Fibroblast of peridontal ligament (primary cell): Measurements from ENCODE around the gene PTGES.

Source experiments
- DNase-seq: peaks from one replicate; pipeline ENCODE4 v3.0.0-alpha.2; 2010; ENCODE audit errors: extremely low read depth

Gene PTGES

GRCh38 chr9:129746092-129746777, 6.6 kb downstream of the PTGES start:
- DNase-seq = peak; percentile 38

- no peak for DNase-seq
Observed at GRCh38 chr9:129745200-129745599, 7.6 kb downstream of the PTGES start.

GRCh38 chr9:129740666-129741464, 12.0 kb downstream of the PTGES start:
- DNase-seq = no peak

GRCh38 chr9:129740174-129740573, 12.7 kb downstream of the PTGES start:
- no peak for DNase-seq

GRCh38 chr9:129739432-129739831, 13.4 kb downstream of the PTGES start:
- no peak for DNase-seq

GRCh38 chr9:129737479-129738274, 15.2 kb downstream of the PTGES start:
- DNase-seq = peak; percentile 70

GRCh38 chr9:129736334-129736733, 16.5 kb downstream of the PTGES start:
- no peak for DNase-seq

GRCh38 chr9:129735546-129735945, 17.3 kb downstream of the PTGES start:
- DNase-seq = no peak

- no peak for DNase-seq
Observed at GRCh38 chr9:129733632-129733953, 19.2 kb downstream of the PTGES start.

GRCh38 chr9:129732946-129733631, 19.8 kb downstream of the PTGES start:
- DNase-seq = no peak

- no peak for DNase-seq
Observed at GRCh38 chr9:129732100-129732499, 20.7 kb downstream of the PTGES start.

GRCh38 chr9:129731477-129732085, 21.3 kb downstream of the PTGES start:
- no peak for DNase-seq

GRCh38 chr9:129728744-129729143, 24.1 kb downstream of the PTGES start:
- DNase-seq = no peak

GRCh38 chr9:129726322-129727160, 26.3 kb downstream of the PTGES start:
- peak; percentile 95 for DNase-seq

GRCh38 chr9:129725795-129726251, 27.0 kb downstream of the PTGES start:
- DNase-seq = peak; percentile 83

GRCh38 chr9:129724456-129725190, 28.2 kb downstream of the PTGES start:
- no peak for DNase-seq

- no peak for DNase-seq
Observed at GRCh38 chr9:129722913-129723312, 29.9 kb downstream of the PTGES start.

GRCh38 chr9:129720865-129721545, 31.8 kb downstream of the PTGES start:
- no peak for DNase-seq

GRCh38 chr9:129720181-129720864, 32.5 kb downstream of the PTGES start:
- no peak for DNase-seq
